ENCODE measurements around the gene PAX2.

The PAX2 gene

GRCh38 chr10:100799881-100800280 lies 54.5 kb downstream of the PAX2 start:
- no peak for TF ChIP-seq CTCF (IDR thresholded peaks at IDR 0.05; ENCODE audit: borderline replicate concordance, control extremely low read depth, extremely low read depth, insufficient read depth, missing control alignments)
- in situ Hi-C loops (cut with MboI; ENCODE audit: low sequenced_read_pairs, unreplicated experiment), result no loop called here

GRCh38 chr10:100800931-100801330 lies 55.5 kb downstream of the PAX2 start:
- DNase-seq (ENCODE audit: low spot score), result no peak
- in situ Hi-C loops (cut with MboI; ENCODE audit: low sequenced_read_pairs, unreplicated experiment), result no loop called here
- no peak for TF ChIP-seq CTCF (IDR thresholded peaks at IDR 0.05; ENCODE audit: borderline replicate concordance, control extremely low read depth, extremely low read depth, insufficient read depth, missing control alignments)

More at GRCh38 chr10:100799881-100800280, 54.5 kb downstream of the PAX2 start:
- DNase-seq (ENCODE audit: low spot score), result no peak

DNA sequence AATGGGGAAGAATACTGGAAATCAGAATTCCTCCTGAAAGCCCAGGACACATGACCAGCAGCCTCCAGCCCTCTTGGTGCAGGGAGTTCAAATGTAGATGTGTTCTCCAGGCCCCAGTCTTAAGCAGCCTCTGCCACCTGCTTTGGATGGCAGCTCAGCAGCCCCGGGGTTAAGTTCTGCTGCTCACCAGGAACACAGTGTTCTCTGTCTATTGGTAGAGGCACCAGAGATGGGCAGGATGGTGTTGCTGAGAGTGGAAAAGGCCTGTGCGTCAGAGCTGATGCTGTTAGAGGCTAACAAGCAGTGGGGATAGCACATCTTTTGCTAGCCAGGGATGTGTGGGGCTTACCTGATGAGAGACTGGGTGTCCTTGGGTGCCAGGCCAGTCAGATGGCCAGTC lies 56.8 kb downstream of the PAX2 start:
- DNase-seq (ENCODE audit: low spot score), result no peak
- in situ Hi-C loops (cut with MboI; ENCODE audit: low sequenced_read_pairs, unreplicated experiment), result no loop called here
- no peak for TF ChIP-seq CTCF (IDR thresholded peaks at IDR 0.05; ENCODE audit: borderline replicate concordance, control extremely low read depth, extremely low read depth, insufficient read depth, missing control alignments)

- in situ Hi-C loops (cut with MboI; ENCODE audit: low sequenced_read_pairs, unreplicated experiment), result no loop called here
- DNase-seq (ENCODE audit: low spot score), result no peak
- TF ChIP-seq CTCF (IDR thresholded peaks at IDR 0.05; ENCODE audit: borderline replicate concordance, control extremely low read depth, extremely low read depth, insufficient read depth, missing control alignments), result no peak
Observed at GRCh38 chr10:100802607-100803006, 57.2 kb downstream of the PAX2 start.

DNA sequence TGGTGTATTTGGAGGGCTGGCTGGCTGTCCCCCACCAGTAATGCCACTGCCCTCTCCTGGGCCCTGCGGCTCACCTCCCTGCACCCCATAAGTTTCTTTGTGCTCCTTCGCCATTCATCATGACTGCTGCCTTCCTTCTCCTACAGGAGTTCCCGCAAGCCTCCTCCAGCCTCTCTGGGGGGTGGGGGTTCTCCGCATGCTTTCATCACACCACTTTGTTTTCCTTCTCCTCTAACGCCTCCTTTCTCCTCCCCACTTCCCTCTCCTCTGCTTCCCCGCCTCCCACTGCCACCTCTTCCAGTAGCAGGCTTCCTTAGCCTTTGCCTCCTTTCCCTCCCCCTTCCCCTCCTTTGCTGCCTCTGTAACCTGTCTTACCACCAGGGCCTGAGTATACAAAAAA lies 58.1 kb downstream of the PAX2 start:
- TF ChIP-seq CTCF (IDR thresholded peaks at IDR 0.05; ENCODE audit: borderline replicate concordance, control extremely low read depth, extremely low read depth, insufficient read depth, missing control alignments), result no peak
- no peak for DNase-seq (ENCODE audit: low spot score)
- in situ Hi-C loops (cut with MboI; ENCODE audit: low sequenced_read_pairs, unreplicated experiment), result no loop called here

DNA sequence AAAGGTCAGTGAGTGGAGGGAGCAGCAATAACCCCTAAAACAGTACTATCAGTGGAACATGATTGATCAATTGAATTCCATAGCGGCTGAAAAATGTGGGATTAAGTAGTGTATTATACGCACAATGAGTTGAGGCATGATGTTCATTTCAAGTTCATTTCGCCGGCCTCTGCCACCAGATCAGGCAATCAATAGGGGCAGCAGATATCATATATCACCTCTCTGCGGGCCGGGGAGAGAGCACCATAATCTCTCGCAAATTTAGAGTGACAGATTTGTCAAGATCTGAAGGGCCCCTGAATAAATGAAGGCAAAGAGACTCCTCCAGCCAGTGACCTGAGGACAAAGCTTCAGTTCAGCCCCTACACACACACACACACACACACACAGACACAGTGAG lies 58.5 kb downstream of the PAX2 start:
- DNase-seq (ENCODE audit: low spot score), result no peak
- no peak for TF ChIP-seq CTCF (IDR thresholded peaks at IDR 0.05; ENCODE audit: borderline replicate concordance, control extremely low read depth, extremely low read depth, insufficient read depth, missing control alignments)
- in situ Hi-C loops (cut with MboI; ENCODE audit: low sequenced_read_pairs, unreplicated experiment), result no loop called here
